Measurements from ENCODE around the gene NID1. TPM values are rescaled to one million over a fixed set of nuclear protein-coding genes. Genes with fewer than 3 reads are reported as not detected.

The NID1 gene
- total RNA-seq, 1 experiment from 2014 or later = 29.6 TPM

- Histone ChIP-seq H3K4me3 (no peak overlapping the region), H3K4me1 (no peaks in the 10 kb centered on the region; the same call in 1 of the 2 replicates), H3K36me3 (no peaks in the 10 kb centered on the region), H3K9me3 (replicated peaks) (no peaks in the 10 kb centered on the region), H3K27ac (no peak overlapping the region), H3K27me3 (no peaks in the 10 kb centered on the region)
- DNase-seq = no peak
These were observed 67.8 kb downstream of the NID1 start for GRCh38 chr1:235997049-235997448.

GRCh38 chr1:235996048-235996785, 68.7 kb downstream of the NID1 start:
- Histone ChIP-seq H3K36me3 (no peaks in the 10 kb centered on the region), H3K27me3 (no peaks in the 10 kb centered on the region), H3K4me1 (no peaks in the 10 kb centered on the region), H3K4me3 (no peak overlapping the region), H3K27ac (no peak overlapping the region), H3K9me3 (replicated peaks) (no peaks in the 10 kb centered on the region)
- DNase-seq = peak; percentile 20 to 54

- no peak for DNase-seq
- Histone ChIP-seq H3K36me3 (no peaks in the 10 kb centered on the region), H3K4me3 (no peak overlapping the region), H3K4me1 (no peaks in the 10 kb centered on the region), H3K9me3 (replicated peaks) (no peaks in the 10 kb centered on the region), H3K27me3 (no peaks in the 10 kb centered on the region), H3K27ac (no peak overlapping the region)
These were observed 69.4 kb downstream of the NID1 start for GRCh38 chr1:235995511-235995910.

GRCh38 chr1:235993652-235994051, 71.2 kb downstream of the NID1 start:
- Histone ChIP-seq H3K9me3 (replicated peaks) (no peaks in the 10 kb centered on the region), H3K36me3 (0 out of 2 replicates have a peak, but pooled peaks cover 4% of the 10 kb centered on the region), H3K27me3 (no peaks in the 10 kb centered on the region), H3K4me1 (no peaks in the 10 kb centered on the region), H3K4me3 (no peak overlapping the region), H3K27ac (no peak overlapping the region)
- no peak for DNase-seq

GRCh38 chr1:235992868-235993267, 72.0 kb downstream of the NID1 start:
- Histone ChIP-seq H3K27ac (no peak overlapping the region), H3K36me3 (0 out of 2 replicates have a peak, but pooled peaks cover 4% of the 10 kb centered on the region), H3K27me3 (no peaks in the 10 kb centered on the region), H3K9me3 (replicated peaks) (no peaks in the 10 kb centered on the region), H3K4me1 (no peaks in the 10 kb centered on the region), H3K4me3 (no peak overlapping the region)
- no peak for DNase-seq

GRCh38 chr1:235992346-235992745, 72.5 kb downstream of the NID1 start:
- Histone ChIP-seq H3K4me3 (no peak overlapping the region), H3K36me3 (0 out of 2 replicates have a peak, but pooled peaks cover 4% of the 10 kb centered on the region), H3K4me1 (no peaks in the 10 kb centered on the region), H3K27ac (no peak overlapping the region), H3K9me3 (replicated peaks) (no peaks in the 10 kb centered on the region), H3K27me3 (no peaks in the 10 kb centered on the region)
- no peak for DNase-seq

GRCh38 chr1:235990330-235990795, 74.5 kb downstream of the NID1 start:
- DNase-seq = no peak
- no peaks in the 10 kb centered on the region for H3K4me1 ChIP-seq
- no peaks in the 10 kb centered on the region for H3K27me3 ChIP-seq
- H3K27ac ChIP-seq = no peak overlapping the region
- no peak overlapping the region for H3K4me3 ChIP-seq
- 0 out of 2 replicates have a peak, but pooled peaks cover 4% of the 10 kb centered on the region for H3K36me3 ChIP-seq
- no peaks in the 10 kb centered on the region for H3K9me3 ChIP-seq (replicated peaks)

- Histone ChIP-seq H3K27ac (no peak overlapping the region), H3K36me3 (0 out of 2 replicates have a peak, but pooled peaks cover 4% of the 10 kb centered on the region), H3K4me1 (no peaks in the 10 kb centered on the region), H3K27me3 (no peaks in the 10 kb centered on the region), H3K9me3 (replicated peaks) (no peaks in the 10 kb centered on the region), H3K4me3 (no peak overlapping the region)
- DNase-seq = no peak
These were observed 75.8 kb downstream of the NID1 start for GRCh38 chr1:235989105-235989504.

GRCh38 chr1:235986869-235987268, 78.0 kb downstream of the NID1 start:
- Histone ChIP-seq H3K4me3 (no peak overlapping the region), H3K36me3 (0 out of 2 replicates have a peak, but pooled peaks cover 4% of the 10 kb centered on the region), H3K4me1 (no peaks in the 10 kb centered on the region), H3K9me3 (replicated peaks) (no peaks in the 10 kb centered on the region), H3K27me3 (no peaks in the 10 kb centered on the region), H3K27ac (no peak overlapping the region)
- DNase-seq = no peak

- Histone ChIP-seq H3K9me3 (replicated peaks) (no peaks in the 10 kb centered on the region), H3K4me3 (no peak overlapping the region), H3K4me1 (no peaks in the 10 kb centered on the region), H3K27me3 (no peaks in the 10 kb centered on the region), H3K36me3 (no peaks in the 10 kb centered on the region), H3K27ac (no peak overlapping the region)
- no peak for DNase-seq
These were observed 80.7 kb downstream of the NID1 start for GRCh38 chr1:235984041-235984825.

- H3K4me1 ChIP-seq = no peaks in the 10 kb centered on the region
- peaks cover 6% of the 10 kb centered on the region; the same call in 1 of the 2 replicates for H3K9me3 ChIP-seq (replicated peaks)
- H3K27ac ChIP-seq = no peak overlapping the region
- no peaks in the 10 kb centered on the region for H3K27me3 ChIP-seq
- no peak for DNase-seq
- peaks cover 10% of the 10 kb centered on the region; the same call in 1 of the 2 replicates for H3K36me3 ChIP-seq
- H3K4me3 ChIP-seq = no peak overlapping the region
These were observed 83.9 kb downstream of the NID1 start for GRCh38 chr1:235980976-235981375.

GRCh38 chr1:235979716-235980333, 85.1 kb downstream of the NID1 start:
- H3K4me1 ChIP-seq = no peaks in the 10 kb centered on the region
- H3K4me3 ChIP-seq = no peak overlapping the region
- H3K27ac ChIP-seq = no peak overlapping the region
- H3K27me3 ChIP-seq = no peaks in the 10 kb centered on the region
- H3K36me3 ChIP-seq = peaks cover 10% of the 10 kb centered on the region; the same call in 1 of the 2 replicates
- H3K9me3 ChIP-seq (replicated peaks) = peaks cover 6% of the 10 kb centered on the region; the same call in 1 of the 2 replicates
- no peak for DNase-seq

- peaks cover 10% of the 10 kb centered on the region; the same call in 1 of the 2 replicates for H3K36me3 ChIP-seq
- peak in 1 of 2 experiments; percentile 32 for DNase-seq
- H3K27me3 ChIP-seq = no peaks in the 10 kb centered on the region
- H3K4me3 ChIP-seq = no peak overlapping the region
- no peak overlapping the region for H3K27ac ChIP-seq
- H3K4me1 ChIP-seq = no peaks in the 10 kb centered on the region
- H3K9me3 ChIP-seq (replicated peaks) = peaks cover 6% of the 10 kb centered on the region; the same call in 1 of the 2 replicates
These were observed 85.7 kb downstream of the NID1 start for GRCh38 chr1:235979176-235979575.

- H3K27ac ChIP-seq = no peak overlapping the region
- peaks cover 10% of the 10 kb centered on the region; the same call in 1 of the 2 replicates for H3K36me3 ChIP-seq
- no peaks in the 10 kb centered on the region for H3K4me1 ChIP-seq
- no peaks in the 10 kb centered on the region for H3K27me3 ChIP-seq
- DNase-seq = no peak
- H3K9me3 ChIP-seq (replicated peaks) = peaks cover 6% of the 10 kb centered on the region; the same call in 1 of the 2 replicates
- H3K4me3 ChIP-seq = no peak overlapping the region
These were observed 88.4 kb downstream of the NID1 start for GRCh38 chr1:235976490-235976889.
